Measurements from ENCODE around the gene USHBP1.

USHBP1 gene

GRCh38 chr19:17240826-17241399 is 23.6 kb downstream of the USHBP1 start:
- Histone ChIP-seq H3K36me3 (ENCODE audit: control insufficient read depth in 1 of 2, insufficient read depth in 2 of 2, low read depth in 1 of 2, low read length in 2 of 2) (peaks cover 9 to 36% of the 10 kb centered on the region in 2 experiments), H3K79me1 (replicated peaks; ENCODE audit: low read length, poor library complexity, severe bottlenecking) (peaks cover 14% of the 10 kb centered on the region), H3K4me3 (ENCODE audit: insufficient read depth in 1 of 2, low read depth in 1 of 2, low read length in 2 of 2) (no peak overlapping the region), H2AFZ (ENCODE audit: low read depth, low read length) (no peak overlapping the region), H3K9me3 (ENCODE audit: control insufficient read depth, low read length) (no peaks in the 10 kb centered on the region), H3K27ac (ENCODE audit: low read length, poor library complexity, severe bottlenecking) (no peak overlapping the region), H2BK5ac (ENCODE audit: low read depth, low read length, poor library complexity, severe bottlenecking) (no peak overlapping the region), H3K4me2 (ENCODE audit: low read length, poor library complexity, severe bottlenecking) (no peak overlapping the region), H2BK12ac (ENCODE audit: low read length in 2 of 2) (no peak overlapping the region), H2AK5ac (ENCODE audit: low read length, severe bottlenecking) (no peak overlapping the region), H3K14ac (ENCODE audit: low read length in 2 of 2) (no peak overlapping the region), H3K4ac (ENCODE audit: low read depth in 1 of 2, low read length in 2 of 2) (no peak overlapping the region), H3K9ac (ENCODE audit: low read length) (no peak overlapping the region), H4K91ac (ENCODE audit: low read length) (no peak overlapping the region), H3K27me3 (ENCODE audit: control insufficient read depth in 1 of 2, insufficient read depth in 1 of 2, low read length in 2 of 2) (no peaks in the 10 kb centered on the region), H3K18ac (ENCODE audit: low read depth in 1 of 2, low read length in 2 of 2) (no peak overlapping the region), H2BK120ac (ENCODE audit: low read depth, low read length) (no peak overlapping the region), H3K4me1 (ENCODE audit: control insufficient read depth, insufficient read depth, low read depth, low read length) (peaks cover 33% of the 10 kb centered on the region), H3K23ac (ENCODE audit: low read length in 2 of 2) (peak overlapping the region in 1 of 2 experiments; percentile 23), H2BK15ac (ENCODE audit: low read depth, poor library complexity, severe bottlenecking) (no peak overlapping the region), H4K8ac (ENCODE audit: low read length) (no peak overlapping the region)
- DNase-seq, result no peak
- WGBS, result 95% methylated on average over 6 of the region's 6 CpGs

DNA sequence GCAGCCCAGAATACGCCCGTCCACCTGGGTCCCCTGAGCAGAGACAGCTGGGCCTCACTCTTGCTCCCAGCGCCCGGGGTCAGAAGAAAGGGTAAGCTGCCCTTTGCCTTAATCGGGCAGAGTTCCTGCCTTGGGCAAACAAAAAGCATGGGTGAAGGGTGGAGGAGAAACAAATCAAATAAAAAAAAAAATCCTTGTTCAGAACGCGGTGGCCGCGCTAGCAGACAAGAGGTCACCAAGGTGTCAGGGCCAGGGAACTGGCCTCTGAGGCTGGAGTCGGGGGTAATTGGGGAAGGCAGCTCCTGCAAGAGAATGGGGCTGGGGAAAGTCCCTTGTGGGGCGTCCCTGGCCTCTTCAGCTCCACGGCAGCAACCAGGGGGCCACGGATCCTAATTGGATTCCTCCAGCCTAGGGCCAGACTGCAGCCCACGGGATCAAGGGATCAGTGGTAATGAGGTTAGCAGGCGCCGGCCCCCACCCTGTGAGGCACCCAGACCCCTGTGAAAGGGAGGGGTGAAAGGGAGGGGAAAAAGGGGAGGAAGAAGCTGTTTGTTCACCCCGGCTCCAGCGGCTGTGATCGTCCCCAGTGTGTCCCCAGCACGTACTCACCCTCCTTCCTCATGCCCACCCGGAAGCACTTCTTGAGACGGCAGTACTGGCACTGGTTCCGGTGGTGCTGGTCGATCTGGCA is 24.3 kb downstream of the USHBP1 start:
- no peak overlapping the region for H3K4me2 ChIP-seq (ENCODE audit: low read length, poor library complexity, severe bottlenecking)
- H3K9me3 ChIP-seq (ENCODE audit: control insufficient read depth, low read length), result no peaks in the 10 kb centered on the region
- H4K8ac ChIP-seq (ENCODE audit: low read length), result peak overlapping the region; percentile 21
- WGBS, result 90% methylated on average over 24 of the region's 24 CpGs
- DNase-seq, result no peak
- no peak overlapping the region for H2BK120ac ChIP-seq (ENCODE audit: low read depth, low read length)
- H3K27me3 ChIP-seq (ENCODE audit: control insufficient read depth in 1 of 2, insufficient read depth in 1 of 2, low read length in 2 of 2), result no peaks in the 10 kb centered on the region
- no peak overlapping the region for H3K23ac ChIP-seq (ENCODE audit: low read length in 2 of 2)
- H2BK12ac ChIP-seq (ENCODE audit: low read length in 2 of 2), result no peak overlapping the region
- H4K91ac ChIP-seq (ENCODE audit: low read length), result no peak overlapping the region
- H3K4me3 ChIP-seq (ENCODE audit: insufficient read depth in 1 of 2, low read depth in 1 of 2, low read length in 2 of 2), result no peak overlapping the region
- H2BK5ac ChIP-seq (ENCODE audit: low read depth, low read length, poor library complexity, severe bottlenecking), result no peak overlapping the region
- H3K79me1 ChIP-seq (replicated peaks; ENCODE audit: low read length, poor library complexity, severe bottlenecking), result peaks cover 14% of the 10 kb centered on the region
- H3K14ac ChIP-seq (ENCODE audit: low read length in 2 of 2), result no peak overlapping the region
- H3K4ac ChIP-seq (ENCODE audit: low read depth in 1 of 2, low read length in 2 of 2), result no peak overlapping the region
- H3K27ac ChIP-seq (ENCODE audit: low read length, poor library complexity, severe bottlenecking), result no peak overlapping the region
- no peak overlapping the region for H3K18ac ChIP-seq (ENCODE audit: low read depth in 1 of 2, low read length in 2 of 2)
- H2AK5ac ChIP-seq (ENCODE audit: low read length, severe bottlenecking), result no peak overlapping the region
- H2AFZ ChIP-seq (ENCODE audit: low read depth, low read length), result no peak overlapping the region
- no peak overlapping the region for H3K9ac ChIP-seq (ENCODE audit: low read length)
- peaks cover 9 to 43% of the 10 kb centered on the region in 2 experiments for H3K36me3 ChIP-seq (ENCODE audit: control insufficient read depth in 1 of 2, insufficient read depth in 2 of 2, low read depth in 1 of 2, low read length in 2 of 2)
- peaks cover 40% of the 10 kb centered on the region for H3K4me1 ChIP-seq (ENCODE audit: control insufficient read depth, insufficient read depth, low read depth, low read length)
- H2BK15ac ChIP-seq (ENCODE audit: low read depth, poor library complexity, severe bottlenecking), result no peak overlapping the region

DNA sequence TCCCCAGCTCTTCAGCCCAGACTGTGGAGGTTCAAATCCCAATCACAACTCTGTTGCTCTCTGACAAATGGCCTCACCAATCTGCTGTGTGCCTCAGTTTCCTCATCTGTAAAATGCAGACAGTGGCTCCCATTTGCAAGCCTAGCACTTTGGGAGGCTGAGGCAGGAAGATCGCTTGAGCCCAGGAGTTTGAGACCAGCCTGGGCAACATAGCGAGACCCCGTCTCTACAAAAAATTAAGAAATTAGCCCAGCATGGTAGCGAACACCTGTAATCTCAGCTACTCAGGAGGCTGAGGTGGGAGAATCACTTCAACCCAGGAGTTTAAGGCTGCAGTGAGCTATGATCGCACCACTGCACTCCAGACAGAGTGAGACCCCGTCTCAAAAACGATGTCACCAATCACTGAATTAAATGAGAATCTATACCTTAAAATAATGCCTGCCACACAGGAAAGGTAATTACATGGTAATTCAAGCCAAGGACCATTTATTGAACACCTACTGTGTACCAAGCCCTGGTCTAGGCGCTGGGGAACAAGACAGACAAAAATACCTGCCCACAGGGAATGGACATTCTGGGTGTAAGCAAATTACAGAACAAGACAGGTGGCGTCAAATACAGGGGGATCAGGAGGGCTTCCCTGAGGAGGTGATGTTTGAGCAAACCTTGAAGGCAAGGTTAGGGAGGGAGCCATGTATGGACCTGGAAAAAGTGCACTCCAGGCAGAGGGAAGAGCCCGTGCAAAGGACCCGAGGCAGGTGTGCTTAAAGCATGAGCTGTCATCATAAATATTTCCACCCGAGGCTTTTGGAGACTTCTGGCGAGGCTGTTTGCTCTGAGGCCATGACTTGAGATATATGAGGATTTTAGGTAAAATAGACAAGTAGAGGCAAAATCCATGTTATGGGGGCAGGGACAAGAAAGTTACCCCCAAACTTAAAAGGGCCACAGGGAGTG is 26.5 kb downstream of the USHBP1 start:
- Histone ChIP-seq H4K91ac (ENCODE audit: low read length) (no peak overlapping the region), H4K8ac (ENCODE audit: low read length) (no peak overlapping the region), H3K4me2 (ENCODE audit: low read length, poor library complexity, severe bottlenecking) (no peak overlapping the region), H2BK120ac (ENCODE audit: low read depth, low read length) (no peak overlapping the region), H3K79me1 (replicated peaks; ENCODE audit: low read length, poor library complexity, severe bottlenecking) (peaks cover 16% of the 10 kb centered on the region), H3K27ac (ENCODE audit: low read length, poor library complexity, severe bottlenecking) (no peak overlapping the region), H3K4me1 (ENCODE audit: control insufficient read depth, insufficient read depth, low read depth, low read length) (peaks cover 43% of the 10 kb centered on the region), H3K36me3 (ENCODE audit: control insufficient read depth in 1 of 2, insufficient read depth in 2 of 2, low read depth in 1 of 2, low read length in 2 of 2) (peaks cover 12 to 49% of the 10 kb centered on the region in 2 experiments), H3K23ac (ENCODE audit: low read length in 2 of 2) (no peak overlapping the region), H3K9ac (ENCODE audit: low read length) (no peak overlapping the region), H2BK12ac (ENCODE audit: low read length in 2 of 2) (no peak overlapping the region), H3K9me3 (ENCODE audit: control insufficient read depth, low read length) (no peaks in the 10 kb centered on the region), H3K4ac (ENCODE audit: low read depth in 1 of 2, low read length in 2 of 2) (no peak overlapping the region), H2BK15ac (ENCODE audit: low read depth, poor library complexity, severe bottlenecking) (no peak overlapping the region), H3K14ac (ENCODE audit: low read length in 2 of 2) (no peak overlapping the region), H2AK5ac (ENCODE audit: low read length, severe bottlenecking) (no peak overlapping the region), H3K4me3 (ENCODE audit: insufficient read depth in 1 of 2, low read depth in 1 of 2, low read length in 2 of 2) (no peak overlapping the region), H2AFZ (ENCODE audit: low read depth, low read length) (no peak overlapping the region), H3K18ac (ENCODE audit: low read depth in 1 of 2, low read length in 2 of 2) (no peak overlapping the region), H3K27me3 (ENCODE audit: control insufficient read depth in 1 of 2, insufficient read depth in 1 of 2, low read length in 2 of 2) (no peaks in the 10 kb centered on the region), H2BK5ac (ENCODE audit: low read depth, low read length, poor library complexity, severe bottlenecking) (no peak overlapping the region)
- DNase-seq, result no peak
- WGBS, result 96% methylated on average over 13 of the region's 13 CpGs
